H9 (cell line): ENCODE measurements around the gene ATP7B. TPM values are rescaled to one million over a fixed set of nuclear protein-coding genes. Genes with fewer than 3 reads are reported as not detected.
"Not testable (repeated sequence)": the region's sequence is repeated elsewhere in the genome, so short reads cannot be mapped to it uniquely, and the experiment has no call there.

Experiments
- DNase-seq: peaks from one replicate; pipeline ENCODE4 v3.0.0-alpha.2; 2017
- H2AFZ ChIP-seq: one replicate; pipeline ENCODE4 v1.6.1; 2013; ENCODE audit warnings: mild to moderate bottlenecking, low read length, control low read depth, moderate library complexity
- H2AK5ac ChIP-seq: 2 replicates; pipeline ENCODE4 v1.6.1; 2013; ENCODE audit warnings: low read length, control low read depth, mixed read lengths; ENCODE audit not compliant: insufficient read length
- H2BK120ac ChIP-seq: one replicate; pipeline ENCODE4 v1.6.1; 2013; ENCODE audit warnings: low read depth, mild to moderate bottlenecking, low read length, control low read depth, inconsistent platforms; ENCODE audit not compliant: poor library complexity, severe bottlenecking
- H2BK12ac ChIP-seq: 2 replicates; pipeline ENCODE4 v1.6.1; 2013; ENCODE audit warnings: low read length, control low read depth, mixed read lengths, low read depth; ENCODE audit not compliant: insufficient read length
- H2BK15ac ChIP-seq: 2 replicates; pipeline ENCODE4 v1.6.1; 2013; ENCODE audit warnings: low read depth, low read length, control low read depth
- H2BK20ac ChIP-seq: one replicate; pipeline ENCODE4 v1.6.1; 2013; ENCODE audit warnings: low read depth, mild to moderate bottlenecking, low read length, control low read depth, inconsistent platforms; ENCODE audit not compliant: poor library complexity, severe bottlenecking
- H2BK5ac ChIP-seq: 2 replicates; pipeline ENCODE4 v1.6.1; 2013; ENCODE audit warnings: low read length, control low read depth, mixed read lengths; ENCODE audit not compliant: insufficient read length
- H3K14ac ChIP-seq: 2 replicates; pipeline ENCODE4 v1.6.1; 2013; ENCODE audit warnings: low read length, control low read depth; ENCODE audit not compliant: insufficient read depth
- H3K18ac ChIP-seq: 2 replicates; pipeline ENCODE4 v1.6.1; 2013; ENCODE audit warnings: low read depth, mild to moderate bottlenecking, mixed read lengths, low read length, control low read depth; ENCODE audit not compliant: insufficient read length
- H3K23ac ChIP-seq: 2 replicates; pipeline ENCODE4 v1.6.1; 2013; ENCODE audit warnings: low read length, control low read depth, mixed read lengths, low read depth; ENCODE audit not compliant: insufficient read length
- H3K23me2 ChIP-seq: 2 replicates; pipeline ENCODE4 v1.6.1; 2013; ENCODE audit warnings: low read depth, mild to moderate bottlenecking, mixed read lengths, low read length, control low read depth; ENCODE audit not compliant: insufficient read length, poor library complexity, severe bottlenecking
- H3K27ac ChIP-seq: 2 replicates; pipeline ENCODE4 v1.5.1; 2013; ENCODE audit warnings: low read length, control low read depth, mixed read lengths, low read depth; ENCODE audit not compliant: insufficient read length
- H3K27me3 ChIP-seq: 2 replicates; pipeline ENCODE4 v1.6.1; 2013; ENCODE audit warnings: low read length, control low read depth, inconsistent platforms; ENCODE audit not compliant: insufficient read depth
- H3K4ac ChIP-seq: 2 replicates; pipeline ENCODE4 v1.6.1; 2013; ENCODE audit warnings: low read depth, mild to moderate bottlenecking, control low read depth, inconsistent platforms, low read length, moderate library complexity
- H3K4me1 ChIP-seq: 2 replicates; pipeline ENCODE4 v1.6.1; 2013; ENCODE audit warnings: low read length, control low read depth, inconsistent platforms; ENCODE audit not compliant: insufficient read depth
- H3K4me2 ChIP-seq: 2 replicates; pipeline ENCODE4 v1.6.1; 2013; ENCODE audit warnings: low read length, control low read depth, mixed read lengths; ENCODE audit not compliant: insufficient read length, insufficient read depth
- H3K56ac ChIP-seq: 2 replicates; pipeline ENCODE4 v1.6.1; 2013; ENCODE audit warnings: low read depth, mild to moderate bottlenecking, mixed read lengths, low read length, control low read depth; ENCODE audit not compliant: insufficient read length
- H3K79me1 ChIP-seq: 2 replicates; pipeline ENCODE4 v1.6.1; 2013; ENCODE audit warnings: low read depth, mild to moderate bottlenecking, moderate library complexity, low read length, control low read depth, inconsistent platforms; ENCODE audit not compliant: insufficient read depth, poor library complexity, severe bottlenecking
- H3K79me2 ChIP-seq: 2 replicates; pipeline ENCODE4 v1.6.1; 2013; ENCODE audit warnings: low read length, control low read depth, inconsistent platforms; ENCODE audit not compliant: insufficient read depth
- H3K9ac ChIP-seq: 2 replicates; pipeline ENCODE4 v1.6.1; 2013; ENCODE audit warnings: low read length, control low read depth, mixed read lengths; ENCODE audit not compliant: insufficient read length; ENCODE audit errors: extremely low read depth
- H3K9me3 ChIP-seq: one replicate; pipeline ENCODE4 v1.6.1; 2013; ENCODE audit warnings: low read depth, low read length, inconsistent platforms; ENCODE audit not compliant: control insufficient read depth
- H3T11ph ChIP-seq: one replicate; pipeline ENCODE4 v1.6.1; 2013; ENCODE audit warnings: mild to moderate bottlenecking, low read length, control low read depth, inconsistent platforms
- H4K20me1 ChIP-seq: one replicate; pipeline ENCODE4 v1.6.1; 2013; ENCODE audit not compliant: control insufficient read depth, insufficient read length, insufficient read depth
- H4K5ac ChIP-seq: 2 replicates; pipeline ENCODE4 v1.6.1; 2013; ENCODE audit warnings: low read depth, mild to moderate bottlenecking, mixed read lengths, low read length, control low read depth; ENCODE audit not compliant: insufficient read length
- H4K8ac ChIP-seq: replicated peaks from 2 replicates; pipeline ENCODE4 v1.6.1; 2013; ENCODE audit warnings: low read length, control low read depth, mixed read lengths, low read depth; ENCODE audit not compliant: insufficient read length
- H4K91ac ChIP-seq: 2 replicates; pipeline ENCODE4 v1.6.1; 2013; ENCODE audit warnings: low read depth, mild to moderate bottlenecking, moderate library complexity, mixed read lengths, low read length, control low read depth; ENCODE audit not compliant: insufficient read length
- H3K27ac Mint-ChIP-seq, 3 experiments: 2 replicates in 2 of 3; 3 replicates in 1 of 3; pipeline ENCODE4 v1.8.0; 2020 to 2021; ENCODE audit warnings: mixed read lengths in 3 of 3, mild to moderate bottlenecking in 1 of 3, moderate library complexity in 1 of 3
- H3K27me3 Mint-ChIP-seq: 2 replicates; pipeline ENCODE4 v1.8.0; 2021; ENCODE audit warnings: low read depth, mild to moderate bottlenecking, moderate library complexity, mixed read lengths
- H3K36me3 Mint-ChIP-seq, 3 experiments: 2 replicates in 2 of 3; 3 replicates in 1 of 3; pipeline ENCODE4 v1.8.0; 2020 to 2021; ENCODE audit warnings: low read depth in 3 of 3, mixed read lengths in 3 of 3; ENCODE audit not compliant: insufficient read depth in 1 of 3
- H3K4me1 Mint-ChIP-seq, 2 experiments: 2 replicates each; pipeline ENCODE4 v1.8.0; 2020; ENCODE audit warnings: mixed read lengths in 2 of 2
- H3K4me3 Mint-ChIP-seq, 2 experiments: 2 replicates in 1 of 2; 3 replicates in 1 of 2; pipeline ENCODE4 v1.8.0; 2020 to 2021; ENCODE audit warnings: mild to moderate bottlenecking in 2 of 2, mixed read lengths in 2 of 2, moderate library complexity in 1 of 2
- H3K9me3 Mint-ChIP-seq, 2 experiments: 2 replicates in 1 of 2; 3 replicates in 1 of 2; pipeline ENCODE4 v1.8.0; 2020; ENCODE audit warnings: mild to moderate bottlenecking in 2 of 2, mixed read lengths in 2 of 2, moderate library complexity in 1 of 2
- WGBS: extraction: QIAGEN DNeasy Blood & Tissue Kit; methylation state at CpG from one replicate; pipeline ENCODE4 v1.1.7; 2013; ENCODE audit warnings: missing lambda C conversion rate, low lambda C conversion rate, mixed read lengths; ENCODE audit not compliant: insufficient read length; ENCODE audit errors: extremely low coverage; 5-methylcytosine and 5-hydroxymethylcytosine counted together
- total RNA-seq: library from RNA; stranded (reverse); gene quantifications from 2 replicates; pipeline ENCODE4 v1.2.1, GENCODE V29; 2021
- TF ChIP-seq, protein P1 (sequence below): fragments of 200-600 bp; sonication (generic); conservative IDR thresholded peaks from 3 replicates; pipeline ENCODE4 v1.8.0; 2021; ENCODE audit warnings: antibody characterized with exemption, mild to moderate bottlenecking

The ATP7B gene
- total RNA-seq, 1 experiment from 2014 or later = 5.8 TPM

- no peaks in the 10 kb centered on the region for H3K27me3 ChIP-seq
- no peaks in the 10 kb centered on the region for H3K79me2 ChIP-seq
- Mint-ChIP-seq H3K36me3 (no peaks in the 10 kb centered on the region; a peak in 2 of 7 replicates), H3K27ac (no peak overlapping the region), H3K4me1 (no peaks in the 10 kb centered on the region), H3K4me3 (no peak overlapping the region), H3K27me3 (no peaks in the 10 kb centered on the region), H3K9me3 (peaks cover 6 to 10% of the 10 kb centered on the region in 2 experiments; a peak in 4 of 5 replicates)
- H2BK120ac ChIP-seq = no peak overlapping the region
- no peak overlapping the region for H2BK15ac ChIP-seq
- no peak overlapping the region for H3K23ac ChIP-seq
- no peak overlapping the region for H3K4me2 ChIP-seq
- no peak overlapping the region for H3K18ac ChIP-seq
- H4K5ac ChIP-seq = no peak overlapping the region
- H2AK5ac ChIP-seq = no peak overlapping the region
- no peak overlapping the region for H2BK5ac ChIP-seq
- H4K8ac ChIP-seq = no peak overlapping the region
- no peak overlapping the region for H2AFZ ChIP-seq
- H3K9me3 ChIP-seq = no peaks in the 10 kb centered on the region
- H2BK12ac ChIP-seq = no peak overlapping the region
- no peak overlapping the region for H3T11ph ChIP-seq
- no peak overlapping the region for H3K9ac ChIP-seq
- no peak overlapping the region for H3K27ac ChIP-seq
- WGBS = no CpG with 5 or more reads among the region's 3 CpGs
- no peaks in the 10 kb centered on the region for H3K23me2 ChIP-seq
- no peak overlapping the region for H3K14ac ChIP-seq
- DNase-seq = no peak
- H3K4me1 ChIP-seq = no peaks in the 10 kb centered on the region
- no peaks in the 10 kb centered on the region for H4K20me1 ChIP-seq
- no peak overlapping the region for H4K91ac ChIP-seq
- no peak overlapping the region for H3K4ac ChIP-seq
- no peak overlapping the region for H2BK20ac ChIP-seq
- TF ChIP-seq, protein P1, sequence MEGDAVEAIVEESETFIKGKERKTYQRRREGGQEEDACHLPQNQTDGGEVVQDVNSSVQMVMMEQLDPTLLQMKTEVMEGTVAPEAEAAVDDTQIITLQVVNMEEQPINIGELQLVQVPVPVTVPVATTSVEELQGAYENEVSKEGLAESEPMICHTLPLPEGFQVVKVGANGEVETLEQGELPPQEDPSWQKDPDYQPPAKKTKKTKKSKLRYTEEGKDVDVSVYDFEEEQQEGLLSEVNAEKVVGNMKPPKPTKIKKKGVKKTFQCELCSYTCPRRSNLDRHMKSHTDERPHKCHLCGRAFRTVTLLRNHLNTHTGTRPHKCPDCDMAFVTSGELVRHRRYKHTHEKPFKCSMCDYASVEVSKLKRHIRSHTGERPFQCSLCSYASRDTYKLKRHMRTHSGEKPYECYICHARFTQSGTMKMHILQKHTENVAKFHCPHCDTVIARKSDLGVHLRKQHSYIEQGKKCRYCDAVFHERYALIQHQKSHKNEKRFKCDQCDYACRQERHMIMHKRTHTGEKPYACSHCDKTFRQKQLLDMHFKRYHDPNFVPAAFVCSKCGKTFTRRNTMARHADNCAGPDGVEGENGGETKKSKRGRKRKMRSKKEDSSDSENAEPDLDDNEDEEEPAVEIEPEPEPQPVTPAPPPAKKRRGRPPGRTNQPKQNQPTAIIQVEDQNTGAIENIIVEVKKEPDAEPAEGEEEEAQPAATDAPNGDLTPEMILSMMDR = no peak
- no peaks in the 10 kb centered on the region for H3K79me1 ChIP-seq
- H3K56ac ChIP-seq = no peak overlapping the region
Observed at GRCh38 chr13:51988988-51989618, 22.1 kb downstream of the ATP7B start.

DNA sequence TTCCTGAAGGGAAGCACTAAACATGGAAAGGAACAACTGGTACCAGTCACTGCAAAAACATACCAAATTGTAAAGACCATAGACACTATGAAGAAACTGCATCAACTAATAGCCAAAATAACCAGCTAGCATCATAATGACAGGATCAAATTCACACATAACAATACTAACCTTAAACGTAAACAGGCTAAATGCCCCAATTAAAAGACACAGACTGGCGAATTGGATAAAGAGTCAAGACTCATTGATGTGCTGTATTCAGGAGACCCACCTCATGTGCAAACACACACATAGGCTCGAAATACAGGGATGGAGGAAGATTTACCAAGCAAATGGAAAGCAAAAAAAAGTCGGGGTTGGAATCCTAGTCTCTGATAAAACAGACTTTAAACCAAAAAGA is 26.3 kb downstream of the ATP7B start:
- H4K5ac ChIP-seq, H3K27me3 Mint-ChIP-seq: not testable (repeated sequence)

More for the DNA sequence above, 26.3 kb downstream of the ATP7B start:
- H3K79me2 ChIP-seq, H3K14ac ChIP-seq, H3K27ac Mint-ChIP-seq, H3K4me2 ChIP-seq, H3K4me3 Mint-ChIP-seq, H4K91ac ChIP-seq, H4K8ac ChIP-seq, H2BK20ac ChIP-seq, H3K27me3 ChIP-seq, H4K20me1 ChIP-seq, H3K9me3 ChIP-seq, H3K56ac ChIP-seq, H2AFZ ChIP-seq, H2BK12ac ChIP-seq, H2BK15ac ChIP-seq, DNase-seq, H3K4me1 Mint-ChIP-seq, H2BK120ac ChIP-seq, H3T11ph ChIP-seq, H3K4me1 ChIP-seq, H3K4ac ChIP-seq, H3K36me3 Mint-ChIP-seq, H3K18ac ChIP-seq, H3K23me2 ChIP-seq, H2BK5ac ChIP-seq, H2AK5ac ChIP-seq, H3K27ac ChIP-seq, H3K9ac ChIP-seq, H3K79me1 ChIP-seq, H3K23ac ChIP-seq: not testable (repeated sequence)
- WGBS = no CpG with 5 or more reads among the region's 4 CpGs
- peaks cover 7 to 12% of the 10 kb centered on the region in 2 experiments; a peak in 4 of 5 replicates for H3K9me3 Mint-ChIP-seq
